GF-D8 (cell line): ENCODE measurements around the gene FOXL1.

Source experiments
- DNase-seq: peaks from one replicate; lab custom pipeline; 2025; lab: John Stamatoyannopoulos, UW

FOXL1 gene

GRCh38 chr16:86604436-86605193 lies 26.3 kb downstream of the FOXL1 start:
- DNase-seq, result no peak

- DNase-seq, result no peak
These were observed 27.6 kb downstream of the FOXL1 start for GRCh38 chr16:86605950-86606349.

GRCh38 chr16:86608301-86608747 lies 30.0 kb downstream of the FOXL1 start:
- no peak for DNase-seq

- DNase-seq, result no peak
These were observed 30.8 kb downstream of the FOXL1 start for GRCh38 chr16:86609115-86609514.

GRCh38 chr16:86609661-86610060 lies 31.3 kb downstream of the FOXL1 start:
- no peak for DNase-seq

GRCh38 chr16:86610779-86611524 lies 32.6 kb downstream of the FOXL1 start:
- no peak for DNase-seq

GRCh38 chr16:86611525-86611855 lies 33.1 kb downstream of the FOXL1 start:
- no peak for DNase-seq

- DNase-seq, result no peak
These were observed 33.6 kb downstream of the FOXL1 start for GRCh38 chr16:86611941-86612340.

- DNase-seq, result no peak
These were observed 36.4 kb downstream of the FOXL1 start for GRCh38 chr16:86614699-86615098.

- no peak for DNase-seq
These were observed 38.6 kb downstream of the FOXL1 start for GRCh38 chr16:86616906-86617305.

- no peak for DNase-seq
These were observed 40.3 kb downstream of the FOXL1 start for GRCh38 chr16:86618431-86619238.

GRCh38 chr16:86619239-86619794 lies 41.0 kb downstream of the FOXL1 start:
- no peak for DNase-seq

- DNase-seq, result no peak
These were observed 41.8 kb downstream of the FOXL1 start for GRCh38 chr16:86620184-86620583.

- no peak for DNase-seq
These were observed 43.6 kb downstream of the FOXL1 start for GRCh38 chr16:86621966-86622365.

- DNase-seq, result no peak
These were observed 44.6 kb downstream of the FOXL1 start for GRCh38 chr16:86622700-86623615.

GRCh38 chr16:86625029-86625428 lies 46.7 kb downstream of the FOXL1 start:
- no peak for DNase-seq

GRCh38 chr16:86625821-86626220 lies 47.5 kb downstream of the FOXL1 start:
- no peak for DNase-seq

- no peak for DNase-seq
These were observed 47.9 kb downstream of the FOXL1 start for GRCh38 chr16:86626284-86626683.

- DNase-seq, result no peak
These were observed 48.6 kb downstream of the FOXL1 start for GRCh38 chr16:86626966-86627365.

GRCh38 chr16:86628614-86629013 lies 50.3 kb downstream of the FOXL1 start:
- no peak for DNase-seq

- DNase-seq, result no peak
These were observed 52.1 kb downstream of the FOXL1 start for GRCh38 chr16:86630471-86630870.
